ENCODE measurements around the gene ZBTB9.
"Not testable (repeated sequence)": the region's sequence is repeated elsewhere in the genome, so short reads cannot be mapped to it uniquely, and the experiment has no call there.

Gene ZBTB9

DNA sequence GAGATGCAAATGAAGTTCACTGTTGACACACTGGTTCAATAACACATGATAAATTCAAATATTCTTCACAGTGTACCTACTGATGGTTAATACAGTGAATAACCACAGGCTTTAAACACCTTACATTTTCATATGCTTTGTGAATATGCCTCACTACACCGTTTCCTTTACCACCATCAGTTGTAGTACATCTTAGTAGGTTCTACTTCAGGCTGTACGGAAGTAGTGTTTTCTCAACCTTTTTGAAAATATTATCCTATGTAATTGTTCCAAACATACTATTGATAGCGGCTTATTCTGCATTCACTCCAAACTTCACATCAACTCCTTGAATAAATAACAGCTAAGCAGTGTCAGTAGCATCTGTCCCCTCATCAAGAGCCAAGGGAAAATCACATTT lies 15.3 kb downstream of the ZBTB9 start:
- Histone ChIP-seq H3K4me3 (ENCODE audit: low read depth, low read length) (no peak overlapping the region), H3K36me3 (ENCODE audit: control insufficient read depth in 2 of 2, insufficient read depth in 1 of 2, low read length in 2 of 2) (no peaks in the 10 kb centered on the region), H3K4me1 (ENCODE audit: control insufficient read depth, insufficient read depth, low read length) (no peaks in the 10 kb centered on the region), H3K27ac (ENCODE audit: extremely low read depth, low read depth, low read length) (no peak overlapping the region), H3K9me3 (ENCODE audit: control insufficient read depth, insufficient read depth, low read depth, low read length) (no peaks in the 10 kb centered on the region)
- ChIA-PET POLR2A (interaction anchor here (0.5 to 2.4 kb wide), 3 partner anchors 15 to 152 kb away, joined by 6 to 11 read pairs (median 10); partner anchors contain the start of genes ZBTB22 and ZBTB9), CTCF (interaction anchor here (0.7 to 0.8 kb wide), 2 partner anchors 233 to 564 kb away, joined by 3 read pairs; no protein-coding TSS in a partner anchor)
- TF ChIP-seq ZNF510 (tag by site-specific recombination; IDR thresholded peaks at IDR 0.05; ENCODE audit: insufficient replicate concordance) (peak; percentile 99), ZNF174 (tag by site-specific recombination; IDR thresholded peaks at IDR 0.05) (no peak)

DNA sequence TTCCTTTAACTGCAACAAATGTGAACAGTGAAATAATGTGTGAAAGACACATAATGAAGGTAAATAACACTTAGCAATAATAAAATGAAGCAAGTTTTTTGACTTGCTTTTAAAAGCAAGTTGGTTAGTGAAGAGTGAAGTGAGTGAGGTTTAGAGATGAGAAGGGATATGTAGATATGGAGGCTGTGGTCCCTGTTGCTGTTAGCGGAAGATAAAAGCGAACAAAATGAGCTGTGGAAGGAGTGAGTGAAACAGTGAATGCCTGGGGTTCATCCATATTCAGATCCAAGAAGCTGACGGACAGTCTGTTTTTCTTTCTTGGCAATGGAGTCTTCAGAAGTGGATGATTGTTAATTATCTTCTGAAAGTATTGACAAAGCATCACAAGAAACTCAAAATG lies 23.5 kb downstream of the ZBTB9 start:
- CTCF ChIA-PET = no interaction called here

DNA sequence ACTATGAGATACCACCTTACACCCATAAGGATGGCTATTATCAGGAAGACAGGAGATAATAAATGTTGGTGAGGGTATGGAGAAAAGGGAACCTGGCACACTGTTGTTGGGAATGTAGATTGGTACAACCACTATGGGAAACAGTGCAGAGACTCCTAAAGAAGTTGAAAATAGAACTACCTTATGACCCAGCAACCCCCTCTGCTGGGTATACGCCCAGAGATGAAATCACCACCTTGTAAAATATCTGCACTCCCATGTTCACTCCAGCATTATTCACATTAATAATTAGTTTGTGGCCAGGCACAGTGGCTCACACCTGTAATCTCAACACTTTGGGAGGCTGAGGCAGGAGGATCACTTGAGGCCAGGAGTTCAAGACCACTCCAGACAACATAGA lies 26.8 kb downstream of the ZBTB9 start:
- CTCF ChIA-PET = interaction anchor here (1.0 kb wide), 1 partner anchor 20 kb away, joined by 3 read pairs; no protein-coding TSS in a partner anchor
- no peaks in the 10 kb centered on the region for H3K4me1 ChIP-seq (ENCODE audit: control insufficient read depth, insufficient read depth, low read length)
- TF ChIP-seq ZNF654 (tag by site-specific recombination; IDR thresholded peaks at IDR 0.05; ENCODE audit: low read depth) (0 out of 2 replicates have a peak, but pooled peaks have one; percentile 15), ZNF776 (tag by site-specific recombination; IDR thresholded peaks at IDR 0.05; ENCODE audit: borderline replicate concordance) (no peak), ZNF473 (tag by site-specific recombination; IDR thresholded peaks at IDR 0.05) (no peak), HOXC10 (CRISPR knock-in tag; IDR thresholded peaks at IDR 0.05) (no peak), ZFP69B (tag by site-specific recombination; IDR thresholded peaks at IDR 0.05) (no peak), ZBTB8A (tag by site-specific recombination; IDR thresholded peaks at IDR 0.05) (no peak), WT1 (tag by site-specific recombination; IDR thresholded peaks at IDR 0.05) (0 out of 2 replicates have a peak, but pooled peaks have one; percentile 17)
- TF ChIP-seq, protein P1, sequence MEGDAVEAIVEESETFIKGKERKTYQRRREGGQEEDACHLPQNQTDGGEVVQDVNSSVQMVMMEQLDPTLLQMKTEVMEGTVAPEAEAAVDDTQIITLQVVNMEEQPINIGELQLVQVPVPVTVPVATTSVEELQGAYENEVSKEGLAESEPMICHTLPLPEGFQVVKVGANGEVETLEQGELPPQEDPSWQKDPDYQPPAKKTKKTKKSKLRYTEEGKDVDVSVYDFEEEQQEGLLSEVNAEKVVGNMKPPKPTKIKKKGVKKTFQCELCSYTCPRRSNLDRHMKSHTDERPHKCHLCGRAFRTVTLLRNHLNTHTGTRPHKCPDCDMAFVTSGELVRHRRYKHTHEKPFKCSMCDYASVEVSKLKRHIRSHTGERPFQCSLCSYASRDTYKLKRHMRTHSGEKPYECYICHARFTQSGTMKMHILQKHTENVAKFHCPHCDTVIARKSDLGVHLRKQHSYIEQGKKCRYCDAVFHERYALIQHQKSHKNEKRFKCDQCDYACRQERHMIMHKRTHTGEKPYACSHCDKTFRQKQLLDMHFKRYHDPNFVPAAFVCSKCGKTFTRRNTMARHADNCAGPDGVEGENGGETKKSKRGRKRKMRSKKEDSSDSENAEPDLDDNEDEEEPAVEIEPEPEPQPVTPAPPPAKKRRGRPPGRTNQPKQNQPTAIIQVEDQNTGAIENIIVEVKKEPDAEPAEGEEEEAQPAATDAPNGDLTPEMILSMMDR (tag by site-specific recombination; IDR thresholded peaks at IDR 0.05) = 0 out of 2 replicates have a peak, but pooled peaks have one; percentile 7
- H3K4me3 ChIP-seq (ENCODE audit: low read depth, low read length) = no peak overlapping the region
- POLR2A ChIA-PET = no interaction called here
- no peak overlapping the region for H3K27ac ChIP-seq (ENCODE audit: extremely low read depth, low read depth, low read length)
- no peaks in the 10 kb centered on the region for H3K9me3 ChIP-seq (ENCODE audit: control insufficient read depth, insufficient read depth, low read depth, low read length)
- no peaks in the 10 kb centered on the region for H3K36me3 ChIP-seq (ENCODE audit: control insufficient read depth in 2 of 2, insufficient read depth in 1 of 2, low read length in 2 of 2)

More for the DNA sequence above, 23.5 kb downstream of the ZBTB9 start:
- H3K4me3 ChIP-seq (ENCODE audit: low read depth, low read length) = no peak overlapping the region
- TF ChIP-seq ZNF274 (IDR thresholded peaks at IDR 0.05; ENCODE audit: low read length) (no peak), ZNF274 (tag by site-specific recombination; IDR thresholded peaks at IDR 0.05; ENCODE audit: borderline replicate concordance) (no peak), ZNF707 (tag by site-specific recombination; IDR thresholded peaks at IDR 0.05) (no peak), YY1 (tag by site-specific recombination; IDR thresholded peaks at IDR 0.05) (no peak), ZNF596 (tag by site-specific recombination; IDR thresholded peaks at IDR 0.05) (no peak), YY2 (tag by site-specific recombination; IDR thresholded peaks at IDR 0.05) (no peak), ZNF529 (tag by site-specific recombination; IDR thresholded peaks at IDR 0.05; ENCODE audit: insufficient replicate concordance) (no peak), ZNF521 (tag by site-specific recombination; IDR thresholded peaks at IDR 0.05) (no peak)
- TF ChIP-seq, protein P2, sequence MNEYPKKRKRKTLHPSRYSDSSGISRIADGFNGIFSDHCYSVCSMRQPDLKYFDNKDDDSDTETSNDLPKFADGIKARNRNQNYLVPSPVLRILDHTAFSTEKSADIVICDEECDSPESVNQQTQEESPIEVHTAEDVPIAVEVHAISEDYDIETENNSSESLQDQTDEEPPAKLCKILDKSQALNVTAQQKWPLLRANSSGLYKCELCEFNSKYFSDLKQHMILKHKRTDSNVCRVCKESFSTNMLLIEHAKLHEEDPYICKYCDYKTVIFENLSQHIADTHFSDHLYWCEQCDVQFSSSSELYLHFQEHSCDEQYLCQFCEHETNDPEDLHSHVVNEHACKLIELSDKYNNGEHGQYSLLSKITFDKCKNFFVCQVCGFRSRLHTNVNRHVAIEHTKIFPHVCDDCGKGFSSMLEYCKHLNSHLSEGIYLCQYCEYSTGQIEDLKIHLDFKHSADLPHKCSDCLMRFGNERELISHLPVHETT (tag by site-specific recombination; IDR thresholded peaks at IDR 0.05) = no peak
- no peak overlapping the region for H3K27ac ChIP-seq (ENCODE audit: extremely low read depth, low read depth, low read length)
- no peaks in the 10 kb centered on the region for H3K36me3 ChIP-seq (ENCODE audit: control insufficient read depth in 2 of 2, insufficient read depth in 1 of 2, low read length in 2 of 2)
- H3K4me1 ChIP-seq (ENCODE audit: control insufficient read depth, insufficient read depth, low read length) = no peaks in the 10 kb centered on the region
- no peaks in the 10 kb centered on the region for H3K9me3 ChIP-seq (ENCODE audit: control insufficient read depth, insufficient read depth, low read depth, low read length)
- POLR2A ChIA-PET = no interaction called here

DNA sequence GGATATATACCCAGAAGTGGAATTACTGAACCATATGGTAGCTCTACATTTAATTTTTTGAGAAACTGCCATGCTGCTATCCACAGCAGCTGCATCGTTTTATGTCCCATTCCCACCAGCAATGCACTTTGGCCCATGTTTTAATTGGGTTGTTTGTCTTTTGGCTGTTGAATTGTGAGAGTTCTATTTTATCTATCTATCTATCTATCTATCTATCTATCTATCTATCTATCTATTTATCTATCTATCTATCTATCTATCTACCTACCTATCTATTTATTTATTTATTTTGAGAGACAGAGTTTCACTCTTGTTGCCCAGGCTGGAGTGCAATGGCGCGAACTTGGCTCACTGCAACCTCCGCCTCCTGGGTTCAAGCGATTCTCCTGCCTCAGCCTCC lies 28.2 kb downstream of the ZBTB9 start:
- H3K36me3 ChIP-seq (ENCODE audit: control insufficient read depth in 2 of 2, insufficient read depth in 1 of 2, low read length in 2 of 2); POLR2A ChIA-PET; H3K27ac ChIP-seq (ENCODE audit: extremely low read depth, low read depth, low read length); H3K9me3 ChIP-seq (ENCODE audit: control insufficient read depth, insufficient read depth, low read depth, low read length); CTCF ChIA-PET; H3K4me1 ChIP-seq (ENCODE audit: control insufficient read depth, insufficient read depth, low read length); H3K4me3 ChIP-seq (ENCODE audit: low read depth, low read length): not testable (repeated sequence)
